K562 (cell line): Measurements from ENCODE around the gene FAM111B. TPM values are rescaled to one million over a fixed set of nuclear protein-coding genes. Genes with fewer than 3 reads are reported as not detected.
"Not testable (repeated sequence)": the region's sequence is repeated elsewhere in the genome, so short reads cannot be mapped to it uniquely, and the experiment has no call there.

Experiments
- ATAC-seq: fragments of 200-7000 bp; cut with Tn5 transposase; 3 replicates; pipeline ENCODE4 v1.9.1; 2020; ENCODE audit warnings: moderate library complexity
- BruUV-seq: library from RNA; stranded (reverse); fragments of 400-500 nt; replicated peaks from 2 replicates; lab custom pipeline; 2021; lab: Mats Ljungman, UMichigan
- CTCF ChIA-PET: fragments of 300-600 bp; formaldehyde crosslinking; extraction: SDS; loops from one replicate; lab custom pipeline; 2021; ENCODE audit warnings: low intra/inter-chr PET ratio; lab: Yijun Ruan, JAX
- POLR2A ChIA-PET: fragments of 300-600, 350-650 bp; sonication (Branson Sonifier 250); formaldehyde crosslinking; extraction: SDS; loops from one replicate; lab custom pipeline; 2021; ENCODE audit warnings: antibody characterized with exemption, inconsistent platforms; lab: Yijun Ruan, JAX
- DNase-seq, 4 experiments: peaks; one replicate each; pipeline versions ENCODE4 v3.0.0 to v3.0.0-alpha.2; 2011 to 2018; ENCODE audit warnings: low spot score in 3 of 4, mixed read lengths in 3 of 4; ENCODE audit errors: extremely low read depth in 1 of 4
- FAIRE-seq: peaks from 2 replicates; lab custom pipeline; 2011; peaks lifted over from hg19 to GRCh38; lab: Jason Lieb, UNC
- H2AFZ ChIP-seq: 2 replicates; pipeline ENCODE4 v1.6.0; 2011; ENCODE audit warnings: low read depth, low read length, control low read depth, inconsistent platforms
- H3K27ac ChIP-seq: fragments of 200-600 bp; 3 replicates; pipeline ENCODE4 v1.8.0; 2011; ENCODE audit warnings: low read depth, mild to moderate bottlenecking, control low read depth, inconsistent platforms, low read length, moderate library complexity, mixed read lengths; ENCODE audit errors: extremely low read depth
- H3K27me3 ChIP-seq, 2 experiments: fragments of 300-600 bp in 1 of 2; 2 replicates in 1 of 2; 3 replicates in 1 of 2; pipeline versions ENCODE4 v1.6.0 to v1.8.0; 2011; ENCODE audit warnings: inconsistent platforms in 2 of 2, low read length in 2 of 2, mild to moderate bottlenecking in 1 of 2, mixed read lengths in 1 of 2, moderate library complexity in 1 of 2; ENCODE audit not compliant: control insufficient read depth in 2 of 2, insufficient read depth in 2 of 2
- H3K36me3 ChIP-seq: fragments of 300-600 bp; 3 replicates; pipeline ENCODE4 v1.8.0; 2011; ENCODE audit warnings: mild to moderate bottlenecking, low read length, inconsistent platforms; ENCODE audit not compliant: control insufficient read depth, insufficient read depth
- H3K4me1 ChIP-seq, 2 experiments: fragments of 200-600 bp in 1 of 2; replicated peaks in 1 of 2; 2 replicates in 1 of 2; 3 replicates in 1 of 2; pipeline versions ENCODE4 v1.5.1 to v1.8.0; 2011; ENCODE audit warnings: inconsistent platforms in 2 of 2, low read length in 2 of 2, mild to moderate bottlenecking in 1 of 2, mixed read lengths in 1 of 2, moderate library complexity in 1 of 2; ENCODE audit not compliant: control insufficient read depth in 2 of 2, insufficient read depth in 2 of 2
- H3K4me2 ChIP-seq: 2 replicates; pipeline ENCODE4 v1.6.1; 2011; ENCODE audit warnings: low read length, control low read depth, inconsistent platforms, mixed read lengths; ENCODE audit not compliant: insufficient read depth
- H3K4me3 ChIP-seq: fragments of 200-600 bp; sonication (generic), shearing (Covaris generic); 2 replicates; pipeline ENCODE4 v1.5.1; 2016; ENCODE audit warnings: control low read depth, inconsistent platforms
- H3K79me2 ChIP-seq: fragments of 200-600 bp; 3 replicates; pipeline ENCODE4 v1.8.0; 2011; ENCODE audit warnings: low read length, inconsistent platforms; ENCODE audit not compliant: control insufficient read depth, insufficient read depth
- H3K9ac ChIP-seq, 2 experiments: 2 replicates each; pipeline versions ENCODE4 v1.6.0 to v1.6.1; 2011; ENCODE audit warnings: low read depth in 2 of 2, low read length in 2 of 2, control low read depth in 1 of 2, inconsistent platforms in 1 of 2, mild to moderate bottlenecking in 1 of 2, mixed read lengths in 1 of 2; ENCODE audit not compliant: insufficient read depth in 1 of 2
- H3K9me1 ChIP-seq: one replicate; pipeline ENCODE4 v1.6.0; 2011; ENCODE audit warnings: inconsistent platforms, mild to moderate bottlenecking, low read length, moderate library complexity; ENCODE audit not compliant: control insufficient read depth, insufficient read depth
- H3K9me3 ChIP-seq: replicated peaks from 2 replicates; pipeline ENCODE4 v1.5.1; 2011; ENCODE audit warnings: low read depth, low read length, inconsistent platforms; ENCODE audit not compliant: control insufficient read depth, insufficient read depth
- H4K20me1 ChIP-seq: replicated peaks from 2 replicates; pipeline ENCODE4 v1.6.1; 2011; ENCODE audit warnings: low read length, inconsistent platforms, mixed read lengths; ENCODE audit not compliant: control insufficient read depth, insufficient read depth
- WGBS: fragments of 100-300 bp; shearing (Covaris generic); methylation state at CpG from one replicate; pipeline ENCODE4 v1.1.6; 2016; ENCODE audit warnings: low coverage, mixed read lengths; ENCODE audit not compliant: insufficient coverage; ENCODE audit errors: missing lambda C conversion rate; 5-methylcytosine and 5-hydroxymethylcytosine counted together
- in situ Hi-C: fragments of 300-500 bp; cut with MboI; formaldehyde crosslinking; loops from 4 replicates; pipeline ENCODE4 v1.15.0; 2018; ENCODE audit warnings: inconsistent platforms, mixed read lengths
- intact Hi-C: fragments of 100-400 bp; cut with micrococcal nuclease; formaldehyde crosslinking; loops from 2 replicates; pipeline ENCODE4 v1.14.2; 2022
- polyA plus RNA-seq, 8 experiments: library from polyadenylated mRNA; depleted of rRNA in 4 of 8; stranded (reverse) in 5 of 8; unstranded in 3 of 8; fragments of >200 nt; fragmentation: Nextera tagmentation in 2 of 8; fragmentation: Illumina TruSeq in 1 of 8; extraction: Ambion mirVana in 2 of 8; extraction: Trizol in 1 of 8; gene quantifications; 2 replicates each; pipeline versions ENCODE4 v1.2.1 to v1.2.3, GENCODE V29; 2011 to 2014; ENCODE audit warnings: inconsistent platforms in 1 of 8, missing spikeins in 1 of 8
- total RNA-seq, 7 experiments: library from RNA; depleted of rRNA in 6 of 7; stranded (reverse); fragments of >200 nt in 6 of 7; fragmentation: Illumina TruSeq in 2 of 7; extraction: Trizol in 2 of 7; gene quantifications; 2 replicates each; pipeline versions ENCODE4 v1.2.1 to v1.2.3, GENCODE V29; 2011 to 2021; ENCODE audit warnings: low replicate concordance in 1 of 7

The FAM111B gene
- total and polyA plus RNA-seq, 9 of the 15 experiments (the other 6 are each of a cell fraction or from before 2014, with no cell fraction given) = 0.01 to 0.33 (median 0.06) TPM; not detected in 5

DNA sequence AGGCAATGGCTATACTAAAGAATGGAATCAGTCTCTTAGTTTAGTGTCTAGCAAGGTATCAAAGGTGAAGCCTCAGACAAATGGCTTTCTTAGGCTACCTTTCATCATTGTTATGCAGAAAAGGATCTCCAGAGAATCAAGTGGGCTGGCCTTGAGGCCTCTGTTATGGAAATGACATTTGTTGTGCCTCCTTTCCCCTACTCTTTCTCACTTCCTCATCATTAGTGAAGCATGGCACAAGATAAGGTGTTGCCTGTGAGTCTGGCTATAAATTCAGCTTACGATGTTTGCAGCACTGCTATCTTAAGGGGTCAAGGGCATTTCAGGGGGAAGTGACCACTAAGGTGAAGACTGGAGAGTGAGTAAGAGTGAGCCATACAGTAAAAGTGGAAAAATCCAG is 11.8 kb upstream of the FAM111B start:
- H3K27me3 ChIP-seq, H3K79me2 ChIP-seq, H2AFZ ChIP-seq, BruUV-seq, in situ Hi-C loops, H3K9ac ChIP-seq, POLR2A ChIA-PET, CTCF ChIA-PET, H4K20me1 ChIP-seq, DNase-seq, H3K4me1 ChIP-seq, H3K27ac ChIP-seq, H3K36me3 ChIP-seq, H3K4me2 ChIP-seq, ATAC-seq, FAIRE-seq, H3K9me3 ChIP-seq, H3K9me1 ChIP-seq, intact Hi-C loops, H3K4me3 ChIP-seq: not testable (repeated sequence)
- WGBS = 0% methylated on average over 1 of the region's 1 CpG

GRCh38 chr11:59095972-59096575 is 11.0 kb upstream of the FAM111B start:
- not testable (repeated sequence) for ATAC-seq, FAIRE-seq

More at GRCh38 chr11:59095972-59096575, 11.0 kb upstream of the FAM111B start:
- CTCF ChIA-PET, in situ Hi-C loops, H3K27ac ChIP-seq, H3K9me3 ChIP-seq, H3K79me2 ChIP-seq, H3K27me3 ChIP-seq, H3K4me3 ChIP-seq, H3K4me1 ChIP-seq, H3K9me1 ChIP-seq, intact Hi-C loops, BruUV-seq, H3K4me2 ChIP-seq, DNase-seq, H2AFZ ChIP-seq, H3K36me3 ChIP-seq, H3K9ac ChIP-seq, H4K20me1 ChIP-seq: not testable (repeated sequence)
- POLR2A ChIA-PET = interaction anchor here (0.6 kb wide), 1 partner anchor 584 kb away, joined by 3 read pairs; no protein-coding TSS in a partner anchor
- 0% methylated on average over 5 of the region's 5 CpGs for WGBS
